WI38 (cell line): ENCODE measurements around the gene CPD.

Experiments used
- H3K4me3 ChIP-seq: 2 replicates; pipeline ENCODE4 v1.5.1; 2011; ENCODE audit warnings: low read depth, mild to moderate bottlenecking, control low read depth, low read length
- CTCF ChIP-seq: IDR thresholded peaks from 2 replicates; pipeline ENCODE4 v1.5.1; 2012; ENCODE audit warnings: low read depth, mild to moderate bottlenecking, control low read depth, low read length

Gene CPD

DNA sequence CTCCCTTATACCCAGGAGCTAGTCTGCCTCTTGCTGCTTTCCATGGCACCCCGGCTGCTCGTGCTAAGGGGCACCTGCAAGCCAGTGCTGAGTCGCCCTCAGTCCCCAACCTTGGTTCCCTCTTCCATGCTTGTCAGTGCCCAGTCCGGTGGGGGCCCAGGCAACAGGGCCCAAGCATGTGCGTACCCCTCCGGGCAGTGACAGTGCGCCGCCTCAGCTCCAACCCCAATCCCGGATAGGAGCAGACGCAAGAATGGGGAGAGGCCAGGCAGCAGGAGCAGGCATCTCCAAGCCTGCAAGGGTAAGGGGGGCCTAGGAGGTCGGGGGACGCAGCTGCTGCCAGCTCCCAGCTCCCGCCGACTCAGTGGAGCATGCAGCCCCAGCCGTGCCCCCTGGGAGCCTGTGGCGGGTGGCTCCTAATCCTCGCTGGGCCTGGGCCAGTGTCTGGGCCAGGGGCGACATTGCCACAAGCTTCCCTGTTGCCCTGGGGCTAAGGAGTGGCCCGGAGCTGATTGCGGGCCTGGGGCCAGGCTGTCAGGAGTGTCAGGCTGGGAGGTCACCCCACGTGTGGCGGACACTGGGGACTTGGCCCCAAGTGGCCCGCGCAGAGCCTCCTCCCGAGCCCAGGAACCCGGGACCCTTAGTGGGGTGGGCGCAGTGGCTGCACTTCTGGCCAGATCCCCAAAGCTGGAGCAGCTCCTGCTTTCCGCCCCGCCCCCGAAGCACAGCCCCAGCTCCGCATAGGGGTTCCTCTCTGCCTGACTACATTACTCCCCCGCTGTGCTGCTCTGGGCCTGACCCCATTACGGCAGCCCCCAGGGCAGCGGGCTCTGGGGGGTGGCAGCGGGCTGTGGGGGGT is 9.8 kb downstream of the CPD start:
- no peak for TF ChIP-seq CTCF
- no peak overlapping the region for H3K4me3 ChIP-seq

DNA sequence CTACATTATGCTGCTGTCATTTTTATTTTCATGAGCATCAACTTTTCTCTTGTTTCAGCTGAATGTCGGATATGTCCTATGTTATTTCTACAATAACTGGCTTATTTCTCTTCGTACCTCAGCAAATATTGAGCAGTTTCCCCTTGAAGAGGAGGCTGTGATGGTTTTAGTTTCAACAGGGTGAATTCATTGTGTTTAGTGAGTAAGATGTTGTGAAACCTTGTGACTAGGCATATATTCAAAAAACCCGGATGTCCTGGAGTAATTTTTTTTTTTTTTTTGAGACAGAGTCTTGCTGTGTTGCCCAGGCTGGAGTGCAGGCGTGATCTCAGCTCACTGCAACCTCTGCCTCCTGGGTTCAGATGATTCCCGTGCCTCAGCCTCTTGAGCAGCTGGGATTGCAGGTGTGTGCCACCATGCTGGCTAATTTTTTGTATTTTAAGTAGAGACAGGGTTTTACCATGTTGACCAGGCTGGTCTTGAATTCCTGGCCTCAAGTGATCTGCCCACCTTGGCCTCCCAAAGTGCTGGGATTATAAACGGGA is 11.1 kb downstream of the CPD start:
- no peak for TF ChIP-seq CTCF
- H3K4me3 ChIP-seq: no peak overlapping the region

- no peak for TF ChIP-seq CTCF
- H3K4me3 ChIP-seq: no peak overlapping the region
These were observed 12.8 kb downstream of the CPD start for GRCh38 chr17:30391534-30391933.

- H3K4me3 ChIP-seq: no peak overlapping the region
- TF ChIP-seq CTCF: no peak
These were observed 14.8 kb downstream of the CPD start for GRCh38 chr17:30393491-30393890.

GRCh38 chr17:30393911-30394867 is 15.5 kb downstream of the CPD start:
- no peak for TF ChIP-seq CTCF

DNA sequence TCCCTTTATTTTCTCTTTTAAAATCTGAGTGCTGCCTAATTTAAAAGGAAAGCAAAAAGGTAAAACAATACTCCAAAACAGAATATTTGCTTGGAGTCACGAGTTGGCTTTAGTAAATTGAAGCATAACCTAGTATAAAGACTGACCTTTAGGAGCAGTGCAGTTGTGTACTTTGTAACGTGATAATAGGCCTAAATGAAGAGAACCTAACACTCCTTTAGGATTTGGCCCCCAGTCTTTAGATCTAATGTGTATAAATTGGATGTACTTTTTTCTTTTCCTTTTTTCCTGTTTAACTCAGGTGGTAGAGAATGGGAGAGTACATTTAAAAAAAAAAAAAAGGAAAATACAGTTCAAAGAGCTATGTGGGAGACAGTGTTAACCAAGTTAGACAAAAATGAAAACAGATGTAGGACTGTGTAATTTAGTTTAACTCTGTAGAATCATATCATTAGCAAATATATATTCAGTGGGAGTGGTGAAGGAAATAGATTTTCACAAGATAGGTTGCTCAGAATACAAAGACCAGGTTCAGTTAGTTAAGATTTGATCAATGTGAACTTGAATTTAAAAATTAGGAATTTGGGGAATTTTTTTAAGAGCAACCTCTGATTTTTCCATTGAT is 16.8 kb downstream of the CPD start:
- TF ChIP-seq CTCF: no peak
- no peak overlapping the region for H3K4me3 ChIP-seq

More at GRCh38 chr17:30393911-30394867, 15.5 kb downstream of the CPD start:
- no peak overlapping the region for H3K4me3 ChIP-seq
